GM23248 (cell line): ENCODE results near the gene RAD50.

Experiments used
- EZH2 ChIP-seq: fragments of 200-600 bp; sonication (generic); IDR thresholded peaks from 2 replicates; pipeline ENCODE4 v1.6.1; 2018; ENCODE audit warnings: antibody characterized with exemption, mild to moderate bottlenecking; ENCODE audit not compliant: insufficient read depth, poor library complexity, severe bottlenecking
- EZH2phosphoT487 ChIP-seq: fragments of 200-600 bp; sonication (generic); IDR thresholded peaks from 2 replicates; pipeline ENCODE4 v1.6.1; 2018; ENCODE audit warnings: antibody characterized with exemption, moderate library complexity, mild to moderate bottlenecking, low read depth; ENCODE audit not compliant: insufficient read depth

DNA sequence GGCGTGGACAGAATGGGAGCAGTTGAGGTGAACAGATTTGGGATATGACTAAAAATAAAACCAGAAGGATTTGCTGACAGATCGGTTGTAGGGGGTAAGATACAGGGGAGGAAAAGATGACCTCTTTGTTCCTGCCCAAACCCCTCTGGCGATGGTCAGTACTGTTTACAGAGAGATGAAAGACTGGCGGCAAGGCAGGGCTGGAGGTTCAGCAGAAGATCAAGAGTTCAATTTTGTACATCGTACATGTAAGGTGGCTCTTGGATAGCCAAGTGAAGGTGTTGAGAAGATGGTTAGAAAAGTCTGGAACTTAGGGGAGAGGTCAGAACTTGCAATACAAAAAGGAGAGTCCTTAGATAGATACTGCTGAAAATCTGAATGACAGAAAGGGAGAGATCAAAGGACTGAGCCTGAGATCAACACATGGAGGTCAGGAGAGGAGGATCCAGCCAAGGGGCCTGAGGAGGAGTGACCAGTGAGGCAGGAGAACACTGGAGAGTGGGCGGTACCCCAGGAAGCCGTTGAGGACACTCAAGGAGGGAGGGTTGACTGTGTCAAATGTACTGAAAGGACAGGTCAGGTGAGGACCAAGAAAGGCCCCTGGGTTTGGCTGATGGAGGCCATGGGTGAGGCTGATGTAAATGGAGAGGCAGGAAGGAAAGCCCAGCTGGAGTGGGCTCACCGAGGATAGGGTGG is 124.2 kb downstream of the RAD50 start:
- TF ChIP-seq EZH2phosphoT487 (no peak), EZH2 (no peak)
